HTR-8/SVneo (cell line): ENCODE data around the gene PAQR7.

Experiments
- DNase-seq: peaks from one replicate; pipeline ENCODE4 v3.0.0; 2011; ENCODE audit warnings: low spot score, mixed read lengths; ENCODE audit not compliant: insufficient read length
- FAIRE-seq: peaks from 2 replicates; lab custom pipeline; 2011; peaks lifted over from hg19 to GRCh38; lab: Jason Lieb, UNC

The PAQR7 gene

DNA sequence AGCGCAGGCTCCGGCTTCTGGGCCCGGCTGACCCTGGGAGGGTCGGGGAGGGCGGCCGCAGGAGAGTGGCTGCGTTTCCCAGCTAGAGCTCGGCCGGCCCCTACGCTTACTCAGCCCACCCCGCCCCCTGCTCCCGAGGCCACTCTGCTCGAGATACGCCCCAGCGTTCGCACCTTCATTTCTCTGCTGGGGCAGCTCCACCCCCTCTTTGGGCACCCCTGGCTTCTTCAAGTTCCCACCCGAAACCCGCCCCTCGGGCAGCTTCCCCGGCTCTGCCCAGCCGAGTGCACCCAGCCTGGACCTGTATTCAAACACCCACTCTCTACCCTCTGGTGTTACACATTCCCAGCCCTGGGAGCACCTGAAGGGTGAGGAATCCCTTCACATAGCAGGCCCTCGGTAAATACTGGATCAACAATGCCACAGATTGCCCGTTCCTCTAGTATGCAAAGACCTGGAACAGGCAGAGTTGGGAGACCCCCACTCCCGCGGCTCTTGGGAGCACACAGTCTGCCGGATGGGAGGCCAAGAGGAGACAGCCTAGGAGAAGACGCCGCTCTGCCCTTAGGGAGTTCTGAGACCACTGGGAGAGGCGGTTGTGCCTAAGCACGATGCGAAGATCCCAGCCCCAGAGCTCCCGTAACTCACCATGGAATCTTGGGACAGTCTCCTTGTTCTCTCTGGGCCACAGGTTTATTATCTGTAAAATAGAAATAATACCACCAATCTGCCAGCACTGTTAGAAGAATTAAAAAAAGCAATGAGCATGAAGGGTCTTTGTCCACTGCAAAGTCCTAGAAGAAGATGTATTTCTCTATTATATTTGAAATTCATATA lies 566 bp upstream of the PAQR7 start:
- no peak for FAIRE-seq
- no peak for DNase-seq

DNA sequence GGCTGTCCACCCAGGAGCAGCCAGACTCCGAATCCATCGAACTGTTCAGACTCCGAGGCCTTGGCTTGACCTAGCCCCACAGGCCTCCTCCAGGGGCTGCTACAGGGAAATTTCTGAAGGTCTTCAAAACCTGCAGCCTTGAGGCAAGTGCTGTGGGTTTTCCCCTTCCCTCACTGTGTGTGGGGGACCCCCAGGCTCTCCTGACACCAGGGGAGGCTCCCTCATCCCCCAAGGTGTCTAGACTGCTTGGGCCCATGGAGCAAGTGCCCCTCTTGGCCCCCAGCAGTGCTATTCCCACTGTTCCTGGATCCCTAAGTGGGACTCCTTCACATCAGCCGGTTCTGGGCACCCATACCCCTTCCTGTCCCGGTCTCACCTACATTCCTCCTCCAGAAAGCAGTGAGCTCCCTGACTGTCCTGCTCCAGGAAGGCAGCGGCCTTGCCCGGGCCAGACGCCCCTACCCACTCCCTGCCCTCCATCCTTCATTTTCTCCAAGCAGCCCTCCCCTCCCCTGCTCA lies 814 bp downstream of the PAQR7 start:
- no peak for FAIRE-seq

GRCh38 chr1:25874209-25874608 lies 1.3 kb downstream of the PAQR7 start:
- no peak for DNase-seq
- FAIRE-seq: no peak

More for the DNA sequence above, 814 bp downstream of the PAQR7 start:
- DNase-seq: no peak

GRCh38 chr1:25873120-25873519 lies 2.4 kb downstream of the PAQR7 start:
- no peak for DNase-seq
- FAIRE-seq: no peak

- no peak for FAIRE-seq
Measured at GRCh38 chr1:25872713-25873112, 2.8 kb downstream of the PAQR7 start.

GRCh38 chr1:25871704-25872494 lies 3.6 kb downstream of the PAQR7 start:
- no peak for DNase-seq
- FAIRE-seq: no peak

More at GRCh38 chr1:25872713-25873112, 2.8 kb downstream of the PAQR7 start:
- no peak for DNase-seq

DNA sequence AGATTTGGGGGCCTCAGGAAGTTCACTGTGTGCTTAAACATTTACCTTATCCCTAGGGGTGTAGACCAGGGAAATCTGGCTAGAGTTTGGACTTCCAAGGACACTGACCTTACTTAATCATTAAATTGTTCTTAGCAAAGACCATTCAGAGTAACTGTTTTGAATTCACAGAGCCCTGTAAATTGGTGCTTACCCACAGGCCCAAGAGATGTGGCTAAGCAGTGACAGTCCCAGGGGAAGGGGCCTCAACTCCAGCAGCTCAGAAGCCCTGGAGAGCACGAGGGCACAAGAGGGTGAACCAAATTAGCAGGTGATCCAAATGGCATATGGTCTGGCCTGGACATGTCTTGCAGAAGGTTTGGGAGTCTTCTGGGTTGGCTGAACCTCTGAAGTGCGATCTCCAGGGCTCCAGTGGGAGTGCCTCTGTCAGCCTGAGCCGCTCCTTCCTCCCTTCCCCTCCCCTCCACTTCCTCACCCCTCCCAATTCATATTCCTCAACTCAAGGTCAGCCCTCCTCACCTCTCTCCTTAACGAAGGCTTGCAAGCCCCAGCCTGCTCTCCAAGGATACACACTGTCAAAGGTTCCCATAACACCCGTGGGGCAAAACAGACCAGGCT lies 4.3 kb downstream of the PAQR7 start:
- no peak for DNase-seq

DNA sequence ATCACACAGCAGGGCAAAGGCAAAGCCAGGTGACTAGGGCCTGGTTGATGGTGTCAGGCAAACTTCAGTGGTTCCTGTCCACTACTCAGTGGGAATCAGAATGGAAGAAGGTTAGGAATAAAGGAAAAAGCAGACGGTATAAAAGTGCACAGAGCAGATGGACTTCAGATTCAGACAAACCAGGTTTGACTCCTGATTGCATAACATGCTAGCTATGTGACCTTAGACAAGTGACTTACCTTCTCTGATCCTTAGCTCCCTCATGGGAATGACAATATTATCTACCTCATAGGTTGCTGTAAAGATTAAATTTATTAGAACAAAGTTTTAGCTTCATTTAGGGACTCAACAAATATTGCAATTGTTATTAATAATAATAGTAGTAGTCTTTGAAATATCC lies 4.9 kb downstream of the PAQR7 start:
- DNase-seq: no peak
- FAIRE-seq: no peak

More for the DNA sequence above, 4.3 kb downstream of the PAQR7 start:
- FAIRE-seq: no peak

DNA sequence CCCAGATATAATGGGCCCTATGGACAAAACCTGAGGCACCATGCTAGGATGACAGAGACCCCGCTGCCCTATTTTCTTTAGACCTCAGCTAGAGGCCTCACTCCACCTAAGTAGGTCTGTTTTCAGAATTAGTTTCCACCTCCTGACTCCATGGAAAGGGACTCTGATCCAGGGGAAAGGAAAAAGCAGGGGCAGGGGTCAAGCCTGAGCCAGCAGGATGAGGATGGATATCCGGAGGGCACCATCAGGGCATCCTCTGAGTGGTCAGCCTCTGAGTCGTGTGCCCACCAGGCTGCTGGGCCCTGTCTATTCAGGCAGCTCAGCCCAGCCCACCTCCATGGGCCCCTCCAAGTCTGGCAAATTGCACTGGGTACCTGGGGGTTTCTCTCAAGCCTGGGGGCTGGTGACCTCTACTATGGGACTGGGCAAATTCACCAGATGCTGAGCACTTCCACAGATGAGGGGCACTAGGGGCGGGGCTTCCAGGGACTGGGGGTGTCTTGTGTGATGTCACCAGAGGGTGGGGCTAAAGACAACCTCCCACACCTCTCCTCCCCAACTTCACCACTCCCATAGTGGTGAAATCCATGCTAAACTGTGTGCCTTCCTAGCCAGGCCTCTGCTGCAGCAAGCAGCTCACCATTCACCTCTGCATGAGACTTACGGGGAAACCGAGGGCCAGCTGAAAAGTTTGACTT lies 5.5 kb downstream of the PAQR7 start:
- DNase-seq (no peak), FAIRE-seq (no peak)

DNA sequence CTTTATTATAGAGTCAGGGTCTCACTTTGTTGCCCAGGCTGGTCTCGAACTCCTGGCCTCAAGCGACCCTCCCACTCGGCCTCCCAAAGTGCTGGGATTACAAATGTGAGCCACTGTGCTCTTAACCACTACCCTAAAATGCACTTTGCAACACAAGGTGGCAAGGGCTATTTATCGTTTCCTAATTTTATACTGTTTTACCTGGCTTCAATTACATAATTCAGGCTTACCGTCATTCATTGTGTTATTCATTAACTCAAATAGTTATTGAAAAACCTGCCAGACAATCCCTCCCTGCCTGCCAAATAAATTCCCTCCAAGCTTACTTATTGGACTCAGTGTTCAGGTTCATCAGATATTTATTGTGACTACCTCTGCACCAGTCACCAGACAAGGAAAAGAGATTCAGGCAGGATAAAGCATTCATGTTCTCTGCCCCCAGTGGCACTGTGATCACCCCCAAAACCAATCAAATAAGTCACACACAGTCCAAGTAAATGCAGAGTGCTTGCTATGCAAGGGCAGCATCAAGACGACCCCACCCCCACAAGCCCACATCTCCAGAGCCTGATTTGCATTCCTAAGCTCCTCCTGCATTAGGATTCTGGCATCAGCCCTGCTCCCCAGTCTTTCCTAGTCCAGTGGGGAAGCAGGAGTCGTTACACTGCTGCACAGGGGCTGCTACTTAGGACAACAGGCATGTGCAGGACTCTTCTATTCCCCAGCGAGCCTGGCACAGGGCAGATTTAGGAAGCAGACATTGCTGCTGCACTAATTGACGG lies 8.1 kb downstream of the PAQR7 start:
- FAIRE-seq: no peak

GRCh38 chr1:25866288-25866687 lies 9.2 kb downstream of the PAQR7 start:
- FAIRE-seq (no peak), DNase-seq (no peak)

More for the DNA sequence above, 8.1 kb downstream of the PAQR7 start:
- no peak for DNase-seq

DNA sequence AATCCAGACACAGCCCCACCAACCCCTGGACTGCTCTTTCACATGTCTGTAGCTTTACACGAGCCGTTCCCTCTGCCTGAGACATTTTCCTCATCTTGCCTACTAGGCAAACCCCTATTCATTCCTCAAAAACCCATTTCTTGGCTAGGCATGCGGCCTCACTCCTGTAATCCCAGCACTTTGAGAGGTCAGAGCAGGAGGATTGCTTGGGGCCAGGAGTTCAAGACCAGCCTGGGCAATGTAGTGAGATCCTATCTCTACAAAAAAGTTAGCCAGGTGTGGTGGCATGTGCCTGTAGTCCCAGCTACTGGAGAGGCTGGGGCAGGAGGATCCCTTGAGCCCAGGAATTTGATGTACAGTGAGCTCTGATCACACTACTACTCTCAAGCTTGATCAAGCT lies 11.1 kb downstream of the PAQR7 start:
- FAIRE-seq (no peak), DNase-seq (no peak)

GRCh38 chr1:25863486-25864262 lies 11.8 kb downstream of the PAQR7 start:
- DNase-seq: no peak

DNA sequence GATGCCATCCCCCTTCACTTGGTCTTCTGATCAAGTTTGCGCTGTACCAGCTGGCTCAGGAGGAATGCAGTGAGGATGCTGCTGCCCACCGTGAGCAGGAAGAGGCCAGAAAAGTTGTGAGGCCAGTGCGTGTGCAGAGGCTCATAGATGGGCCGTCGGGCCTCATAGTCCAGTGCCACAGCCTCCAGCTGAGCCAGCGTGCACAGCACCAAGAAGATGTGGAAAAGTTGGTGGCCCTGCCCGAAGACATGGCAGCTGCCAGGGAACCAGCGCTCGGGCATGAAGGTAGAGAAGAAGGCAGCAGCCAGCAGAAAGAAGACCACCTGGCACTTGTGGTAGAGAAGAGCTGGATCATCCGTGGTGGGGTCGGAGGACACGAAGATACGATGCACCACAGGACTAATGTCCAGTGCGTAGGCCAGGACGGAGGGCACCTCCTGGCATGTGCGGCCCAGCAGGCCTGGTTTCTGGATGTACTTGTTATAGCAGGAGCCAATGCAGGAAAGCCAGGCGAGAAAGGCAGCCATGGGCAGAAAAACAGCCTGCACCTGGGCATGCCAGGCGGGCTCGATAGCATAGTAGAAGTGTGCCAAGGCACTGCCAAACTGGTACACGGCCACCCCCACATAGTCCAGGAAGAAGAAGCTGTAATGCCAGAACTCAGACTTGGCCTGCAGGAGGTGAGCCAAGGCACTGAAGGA lies 12.6 kb downstream of the PAQR7 start:
- no peak for DNase-seq
- FAIRE-seq: no peak

More at GRCh38 chr1:25863486-25864262, 11.8 kb downstream of the PAQR7 start:
- no peak for FAIRE-seq

- DNase-seq: no peak
- FAIRE-seq: no peak
Measured at GRCh38 chr1:25861316-25862286, 13.9 kb downstream of the PAQR7 start.

DNA sequence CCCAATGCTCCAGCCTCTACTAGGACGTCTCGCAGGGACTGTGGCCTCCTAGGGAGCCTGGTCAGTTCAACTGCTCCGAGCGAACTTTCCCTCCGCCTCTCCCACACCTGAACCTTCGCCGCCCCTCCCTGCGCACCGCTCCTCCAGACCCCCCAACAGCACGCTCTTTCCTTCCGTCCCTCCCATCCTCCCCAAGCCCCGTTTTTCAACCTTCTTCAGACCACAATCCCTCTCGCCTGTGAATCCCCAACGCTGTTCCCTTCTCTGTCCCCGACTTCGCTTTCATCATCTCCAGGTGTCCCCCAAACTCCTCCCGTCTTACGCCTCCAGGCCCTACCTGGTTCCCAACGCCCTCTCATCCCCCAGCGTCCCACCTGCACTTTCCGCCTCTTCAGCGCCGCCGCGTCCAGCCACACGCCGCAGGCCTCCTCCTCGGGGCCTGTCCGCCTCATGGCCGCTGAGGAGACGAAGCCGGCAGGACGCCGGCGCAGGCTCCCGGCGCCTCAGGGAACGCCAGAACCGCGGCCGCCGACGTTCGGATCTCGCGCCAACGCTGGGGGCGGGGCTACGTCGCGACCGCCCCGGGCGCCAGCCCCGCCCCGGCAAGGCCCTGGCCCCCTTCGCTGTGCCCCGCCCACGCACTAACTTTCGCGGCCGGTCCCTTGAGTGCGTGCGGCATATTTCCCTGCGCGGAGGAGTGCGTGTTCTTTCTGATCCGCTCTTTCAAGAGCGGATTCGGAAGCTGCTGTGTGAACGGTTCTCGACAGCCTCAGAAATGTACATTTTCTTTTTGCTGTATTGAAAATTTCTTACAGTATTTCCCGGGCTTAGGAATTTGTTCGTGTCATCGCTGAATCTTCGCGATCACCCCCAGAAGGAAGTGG lies 16.4 kb downstream of the PAQR7 start, which contains the start of gene AUNIP:
AUNIP (minus strand) TSS at position 552 of the 884 bp plus-strand sequence; CDS start at position 452, 100 bp downstream.
- FAIRE-seq (peak; percentile 62), DNase-seq (peak; percentile 86)
